H1 (cell line): ENCODE results near the gene ZBTB46. TPM values are rescaled to one million over a fixed set of nuclear protein-coding genes. Genes with fewer than 3 reads are reported as not detected.

Experiments
- BRCA1 ChIP-seq: IDR thresholded peaks from 2 replicates; pipeline ENCODE4 v1.6.1; 2012; ENCODE audit warnings: low read depth, low read length, improper control_type of control experiment
- CHD2 ChIP-seq: IDR thresholded peaks from 2 replicates; pipeline ENCODE4 v1.6.1; 2012; ENCODE audit warnings: low read length, improper control_type of control experiment
- GTF2F1 ChIP-seq: IDR thresholded peaks from 2 replicates; pipeline ENCODE4 v1.6.1; 2012; ENCODE audit warnings: low read depth, low read length, improper control_type of control experiment, borderline replicate concordance
- KDM4A ChIP-seq: IDR thresholded peaks from one replicate; pipeline ENCODE4 v1.7.1; 2012; ENCODE audit warnings: low read depth, mild to moderate bottlenecking, moderate library complexity, low read length, inconsistent platforms; ENCODE audit not compliant: severe bottlenecking
- MAFK ChIP-seq: IDR thresholded peaks from 2 replicates; pipeline ENCODE4 v1.6.1; 2012; ENCODE audit warnings: low read depth, mild to moderate bottlenecking, improper control_type of control experiment, low read length
- POU5F1 ChIP-seq: IDR thresholded peaks from 2 replicates; pipeline ENCODE4 v1.6.1; 2011; ENCODE audit warnings: low read depth, mild to moderate bottlenecking, low read length, moderate library complexity
- RXRA ChIP-seq: IDR thresholded peaks from 2 replicates; pipeline ENCODE4 v1.6.1; 2011; ENCODE audit warnings: low read depth, mild to moderate bottlenecking, low read length, moderate library complexity; ENCODE audit not compliant: insufficient read depth
- SAP30 ChIP-seq: fragments of 300-600 bp; sonication (generic); IDR thresholded peaks from 2 replicates; pipeline ENCODE4 v1.7.1; 2012; ENCODE audit warnings: low read length, moderate library complexity, mild to moderate bottlenecking, inconsistent platforms; ENCODE audit not compliant: insufficient read depth, insufficient replicate concordance
- TBP ChIP-seq: IDR thresholded peaks from 2 replicates; pipeline ENCODE4 v1.6.1; 2011; ENCODE audit warnings: low read depth, low read length, improper control_type of control experiment
- polyA plus RNA-seq, 7 experiments: library from polyadenylated mRNA; depleted of rRNA in 3 of 7; stranded (reverse) in 5 of 7; unstranded in 2 of 7; fragments of >200 nt in 5 of 7; fragments of 200-250 nt in 2 of 7; gene quantifications; 1 replicate in 5 of 7; 2 replicates in 1 of 7; 4 replicates in 1 of 7; pipeline versions ENCODE4 v1.2.1 to v1.2.3, GENCODE V29; 2011 to 2013; ENCODE audit warnings: missing spikeins in 2 of 7, mixed read lengths in 2 of 7
- total RNA-seq: library from RNA; stranded (reverse); fragmentation: NEBNext Ultra II Directional; extraction: Animal tissue kit (Norgen Biotek cat#: 25700); gene quantifications from 2 replicates; pipeline ENCODE4 v1.2.1, GENCODE V29; 2021
- TF ChIP-seq, protein P1 (sequence below): fragments of 300-600 bp; sonication (generic); IDR thresholded peaks from 2 replicates; pipeline ENCODE4 v1.7.1; 2012; ENCODE audit warnings: low read length, moderate library complexity, mild to moderate bottlenecking, inconsistent platforms; ENCODE audit not compliant: insufficient replicate concordance
- TF ChIP-seq, protein P2 (sequence below): IDR thresholded peaks from 2 replicates; pipeline ENCODE4 v1.6.1; 2011; ENCODE audit warnings: low read length, improper control_type of control experiment

ZBTB46 gene
- total and polyA plus RNA-seq, 2 of the 8 experiments (the other 6 are each of a cell fraction or from before 2014, with no cell fraction given) = 6.4 to 22.4 TPM

DNA sequence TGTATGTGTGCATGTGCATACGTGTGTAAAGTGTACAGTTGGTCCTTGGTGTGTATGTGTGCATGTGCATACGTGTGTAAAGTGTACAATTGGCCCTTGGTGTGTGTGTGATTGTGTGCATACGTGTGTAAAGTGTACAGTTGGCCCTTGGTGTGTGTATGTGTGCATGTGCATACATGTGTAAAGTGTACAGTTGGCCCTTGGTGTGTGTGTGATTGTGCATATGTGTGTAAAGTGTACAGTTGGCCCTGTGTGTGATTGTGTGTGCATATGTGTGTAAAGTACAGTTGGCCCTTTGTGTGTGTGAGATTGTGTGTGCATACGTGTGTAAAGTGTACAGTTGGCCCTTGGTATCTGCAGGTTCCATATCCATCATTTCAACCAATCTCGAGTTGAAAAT lies 99.7 kb downstream of the ZBTB46 start (continued):
- TF ChIP-seq, protein P1, sequence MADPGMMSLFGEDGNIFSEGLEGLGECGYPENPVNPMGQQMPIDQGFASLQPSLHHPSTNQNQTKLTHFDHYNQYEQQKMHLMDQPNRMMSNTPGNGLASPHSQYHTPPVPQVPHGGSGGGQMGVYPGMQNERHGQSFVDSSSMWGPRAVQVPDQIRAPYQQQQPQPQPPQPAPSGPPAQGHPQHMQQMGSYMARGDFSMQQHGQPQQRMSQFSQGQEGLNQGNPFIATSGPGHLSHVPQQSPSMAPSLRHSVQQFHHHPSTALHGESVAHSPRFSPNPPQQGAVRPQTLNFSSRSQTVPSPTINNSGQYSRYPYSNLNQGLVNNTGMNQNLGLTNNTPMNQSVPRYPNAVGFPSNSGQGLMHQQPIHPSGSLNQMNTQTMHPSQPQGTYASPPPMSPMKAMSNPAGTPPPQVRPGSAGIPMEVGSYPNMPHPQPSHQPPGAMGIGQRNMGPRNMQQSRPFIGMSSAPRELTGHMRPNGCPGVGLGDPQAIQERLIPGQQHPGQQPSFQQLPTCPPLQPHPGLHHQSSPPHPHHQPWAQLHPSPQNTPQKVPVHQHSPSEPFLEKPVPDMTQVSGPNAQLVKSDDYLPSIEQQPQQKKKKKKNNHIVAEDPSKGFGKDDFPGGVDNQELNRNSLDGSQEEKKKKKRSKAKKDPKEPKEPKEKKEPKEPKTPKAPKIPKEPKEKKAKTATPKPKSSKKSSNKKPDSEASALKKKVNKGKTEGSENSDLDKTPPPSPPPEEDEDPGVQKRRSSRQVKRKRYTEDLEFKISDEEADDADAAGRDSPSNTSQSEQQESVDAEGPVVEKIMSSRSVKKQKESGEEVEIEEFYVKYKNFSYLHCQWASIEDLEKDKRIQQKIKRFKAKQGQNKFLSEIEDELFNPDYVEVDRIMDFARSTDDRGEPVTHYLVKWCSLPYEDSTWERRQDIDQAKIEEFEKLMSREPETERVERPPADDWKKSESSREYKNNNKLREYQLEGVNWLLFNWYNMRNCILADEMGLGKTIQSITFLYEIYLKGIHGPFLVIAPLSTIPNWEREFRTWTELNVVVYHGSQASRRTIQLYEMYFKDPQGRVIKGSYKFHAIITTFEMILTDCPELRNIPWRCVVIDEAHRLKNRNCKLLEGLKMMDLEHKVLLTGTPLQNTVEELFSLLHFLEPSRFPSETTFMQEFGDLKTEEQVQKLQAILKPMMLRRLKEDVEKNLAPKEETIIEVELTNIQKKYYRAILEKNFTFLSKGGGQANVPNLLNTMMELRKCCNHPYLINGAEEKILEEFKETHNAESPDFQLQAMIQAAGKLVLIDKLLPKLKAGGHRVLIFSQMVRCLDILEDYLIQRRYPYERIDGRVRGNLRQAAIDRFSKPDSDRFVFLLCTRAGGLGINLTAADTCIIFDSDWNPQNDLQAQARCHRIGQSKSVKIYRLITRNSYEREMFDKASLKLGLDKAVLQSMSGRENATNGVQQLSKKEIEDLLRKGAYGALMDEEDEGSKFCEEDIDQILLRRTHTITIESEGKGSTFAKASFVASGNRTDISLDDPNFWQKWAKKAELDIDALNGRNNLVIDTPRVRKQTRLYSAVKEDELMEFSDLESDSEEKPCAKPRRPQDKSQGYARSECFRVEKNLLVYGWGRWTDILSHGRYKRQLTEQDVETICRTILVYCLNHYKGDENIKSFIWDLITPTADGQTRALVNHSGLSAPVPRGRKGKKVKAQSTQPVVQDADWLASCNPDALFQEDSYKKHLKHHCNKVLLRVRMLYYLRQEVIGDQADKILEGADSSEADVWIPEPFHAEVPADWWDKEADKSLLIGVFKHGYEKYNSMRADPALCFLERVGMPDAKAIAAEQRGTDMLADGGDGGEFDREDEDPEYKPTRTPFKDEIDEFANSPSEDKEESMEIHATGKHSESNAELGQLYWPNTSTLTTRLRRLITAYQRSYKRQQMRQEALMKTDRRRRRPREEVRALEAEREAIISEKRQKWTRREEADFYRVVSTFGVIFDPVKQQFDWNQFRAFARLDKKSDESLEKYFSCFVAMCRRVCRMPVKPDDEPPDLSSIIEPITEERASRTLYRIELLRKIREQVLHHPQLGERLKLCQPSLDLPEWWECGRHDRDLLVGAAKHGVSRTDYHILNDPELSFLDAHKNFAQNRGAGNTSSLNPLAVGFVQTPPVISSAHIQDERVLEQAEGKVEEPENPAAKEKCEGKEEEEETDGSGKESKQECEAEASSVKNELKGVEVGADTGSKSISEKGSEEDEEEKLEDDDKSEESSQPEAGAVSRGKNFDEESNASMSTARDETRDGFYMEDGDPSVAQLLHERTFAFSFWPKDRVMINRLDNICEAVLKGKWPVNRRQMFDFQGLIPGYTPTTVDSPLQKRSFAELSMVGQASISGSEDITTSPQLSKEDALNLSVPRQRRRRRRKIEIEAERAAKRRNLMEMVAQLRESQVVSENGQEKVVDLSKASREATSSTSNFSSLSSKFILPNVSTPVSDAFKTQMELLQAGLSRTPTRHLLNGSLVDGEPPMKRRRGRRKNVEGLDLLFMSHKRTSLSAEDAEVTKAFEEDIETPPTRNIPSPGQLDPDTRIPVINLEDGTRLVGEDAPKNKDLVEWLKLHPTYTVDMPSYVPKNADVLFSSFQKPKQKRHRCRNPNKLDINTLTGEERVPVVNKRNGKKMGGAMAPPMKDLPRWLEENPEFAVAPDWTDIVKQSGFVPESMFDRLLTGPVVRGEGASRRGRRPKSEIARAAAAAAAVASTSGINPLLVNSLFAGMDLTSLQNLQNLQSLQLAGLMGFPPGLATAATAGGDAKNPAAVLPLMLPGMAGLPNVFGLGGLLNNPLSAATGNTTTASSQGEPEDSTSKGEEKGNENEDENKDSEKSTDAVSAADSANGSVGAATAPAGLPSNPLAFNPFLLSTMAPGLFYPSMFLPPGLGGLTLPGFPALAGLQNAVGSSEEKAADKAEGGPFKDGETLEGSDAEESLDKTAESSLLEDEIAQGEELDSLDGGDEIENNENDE = no peak
- TF ChIP-seq CHD2 (no peak), TBP (no peak), RXRA (no peak), GTF2F1 (no peak), BRCA1 (no peak), MAFK (no peak), KDM4A (no peak), POU5F1 (no peak), SAP30 (no peak)
- TF ChIP-seq, protein P2, sequence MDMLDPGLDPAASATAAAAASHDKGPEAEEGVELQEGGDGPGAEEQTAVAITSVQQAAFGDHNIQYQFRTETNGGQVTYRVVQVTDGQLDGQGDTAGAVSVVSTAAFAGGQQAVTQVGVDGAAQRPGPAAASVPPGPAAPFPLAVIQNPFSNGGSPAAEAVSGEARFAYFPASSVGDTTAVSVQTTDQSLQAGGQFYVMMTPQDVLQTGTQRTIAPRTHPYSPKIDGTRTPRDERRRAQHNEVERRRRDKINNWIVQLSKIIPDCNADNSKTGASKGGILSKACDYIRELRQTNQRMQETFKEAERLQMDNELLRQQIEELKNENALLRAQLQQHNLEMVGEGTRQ = no peak
